Measurements from ENCODE around the gene HS3ST5.

GRCh38 chr6:114087496-114087895, 255.3 kb downstream of the HS3ST5 start:
- TF ChIP-seq POLR2AphosphoS5 (IDR thresholded peaks at IDR 0.05; ENCODE audit: low read depth, low read length) (no peak), REST (IDR thresholded peaks at IDR 0.05; ENCODE audit: insufficient read depth in 1 of 2, low read depth in 2 of 2, low read length in 2 of 2) (no peak), SIN3A (IDR thresholded peaks at IDR 0.05; ENCODE audit: borderline replicate concordance, insufficient read depth, low read length) (no peak)

Data from PFSK-1 (cell line).